Stimulated activated naive B cell treated with anti-CD40 and anti-IgM and Interleukin-4, amounts not matched to agents 10 μg/mL and 1 μg/mL and 100 μg/mL, for 72 hours (primary cell): ENCODE measurements around the gene CD9.

Experiments
- ATAC-seq, 2 donors: fragments of 150-1000 bp; cut with Tn5 transposase; replicated peaks; 2 replicates each; pipeline ENCODE4 v1.10.0; 2021; ENCODE audit warnings: moderate library complexity in 1 of 2
- DNase-seq: peaks from one replicate; pipeline ENCODE4 v3.0.0; 2021
- H3K27ac Mint-ChIP-seq: one replicate; pipeline ENCODE4 v1.8.0; 2022; ENCODE audit warnings: mild to moderate bottlenecking, mixed read lengths
- H3K27me3 Mint-ChIP-seq, 2 donors: one replicate each; pipeline ENCODE4 v1.8.0; 2022; ENCODE audit warnings: mixed read lengths in 2 of 2
- H3K36me3 Mint-ChIP-seq, 2 donors: one replicate each; pipeline ENCODE4 v1.8.0; 2022; ENCODE audit warnings: mixed read lengths in 2 of 2, mild to moderate bottlenecking in 1 of 2
- H3K4me1 Mint-ChIP-seq, 2 donors: one replicate each; pipeline ENCODE4 v1.8.0; 2022; ENCODE audit warnings: mixed read lengths in 2 of 2, mild to moderate bottlenecking in 1 of 2
- H3K4me3 Mint-ChIP-seq, 2 donors: one replicate each; pipeline ENCODE4 v1.8.0; 2022; ENCODE audit warnings: mild to moderate bottlenecking in 2 of 2, mixed read lengths in 2 of 2, moderate library complexity in 1 of 2
- H3K9me3 Mint-ChIP-seq, 2 donors: one replicate each; pipeline ENCODE4 v1.8.0; 2022; ENCODE audit warnings: mixed read lengths in 2 of 2, mild to moderate bottlenecking in 1 of 2

Gene CD9

DNA sequence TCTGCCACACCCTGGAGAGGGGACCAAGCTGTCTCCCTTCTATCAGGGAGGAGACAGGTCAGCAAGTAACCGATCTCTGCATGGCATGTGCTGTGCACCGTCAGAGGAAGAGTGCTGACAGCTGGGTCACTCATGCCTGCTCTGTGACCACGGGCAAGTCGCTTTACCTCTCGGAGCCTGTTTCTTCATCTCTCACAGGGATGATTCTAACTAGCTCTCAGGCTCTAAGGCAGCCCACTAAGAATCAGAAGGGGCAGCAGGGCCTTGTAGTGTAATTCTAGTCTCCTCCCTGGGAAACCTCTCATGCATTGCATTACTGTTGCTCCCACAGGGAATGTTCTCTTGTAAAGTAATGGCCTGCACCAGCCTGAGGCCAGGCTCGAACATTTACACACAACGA lies 11.9 kb downstream of the CD9 start:
- Mint-ChIP-seq H3K27me3 (no peaks in the 10 kb centered on the region), H3K27ac (no peak overlapping the region), H3K36me3 (peaks cover 4 to 6% of the 10 kb centered on the region in 2 donors), H3K4me1 (peaks cover 27 to 81% of the 10 kb centered on the region in 2 donors), H3K4me3 (no peak overlapping the region), H3K9me3 (no peaks in the 10 kb centered on the region)
- ATAC-seq = peak in 1 of 2 donors; percentile 25
- no peak for DNase-seq

DNA sequence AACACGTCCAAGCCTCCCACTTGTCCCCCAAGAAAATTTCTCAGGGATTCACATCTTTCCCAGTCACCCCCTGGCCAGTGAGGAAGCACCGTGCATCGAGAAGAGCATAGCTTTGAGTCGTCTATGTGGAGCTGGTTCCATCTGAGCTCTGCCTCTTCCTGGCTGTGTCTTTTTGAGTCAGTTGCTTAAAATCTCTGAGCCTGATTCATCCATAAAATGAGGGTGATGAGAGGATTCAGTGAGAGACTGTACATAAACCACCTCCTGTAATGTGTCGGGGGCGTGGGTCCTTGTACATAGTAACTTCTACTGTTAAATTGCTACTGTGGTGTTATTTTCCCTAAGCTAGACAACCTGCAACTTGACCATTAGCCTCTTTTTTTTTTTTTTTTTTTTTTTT lies 13.8 kb downstream of the CD9 start:
- Mint-ChIP-seq H3K27ac (no peak overlapping the region), H3K9me3 (no peaks in the 10 kb centered on the region), H3K36me3 (peaks cover 0 to 11% of the 10 kb centered on the region in 2 donors), H3K4me1 (peaks cover 32 to 90% of the 10 kb centered on the region in 2 donors), H3K27me3 (no peaks in the 10 kb centered on the region), H3K4me3 (no peak overlapping the region)
- DNase-seq (no peak), ATAC-seq (no peak)

DNA sequence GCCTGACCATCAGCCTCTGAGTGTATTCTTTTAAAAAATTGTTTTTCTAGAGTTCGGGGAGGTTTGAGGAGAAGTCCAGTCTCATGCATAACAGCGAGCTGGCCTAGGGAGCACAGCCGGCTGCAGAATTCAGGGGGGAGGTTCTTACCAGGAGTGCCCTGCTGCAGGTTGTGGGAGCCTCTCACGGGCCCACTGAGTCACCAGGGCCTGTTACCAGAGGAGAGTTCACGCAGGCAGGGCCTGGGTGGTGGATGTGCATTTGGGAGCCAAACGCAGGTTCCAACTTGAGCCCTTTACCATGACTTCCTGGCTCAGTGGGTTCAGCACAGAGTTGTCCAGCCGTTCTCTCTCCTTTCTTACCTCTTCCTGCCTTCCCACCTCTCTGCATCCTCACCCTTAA lies 14.4 kb downstream of the CD9 start:
- Mint-ChIP-seq H3K36me3 (peaks cover 2 to 8% of the 10 kb centered on the region in 2 donors), H3K4me1 (peaks cover 30 to 87% of the 10 kb centered on the region in 2 donors), H3K27me3 (peaks cover 0 to 2% of the 10 kb centered on the region in 2 donors), H3K27ac (no peak overlapping the region), H3K4me3 (no peak overlapping the region), H3K9me3 (no peaks in the 10 kb centered on the region)
- no peak for DNase-seq
- ATAC-seq = no peak

DNA sequence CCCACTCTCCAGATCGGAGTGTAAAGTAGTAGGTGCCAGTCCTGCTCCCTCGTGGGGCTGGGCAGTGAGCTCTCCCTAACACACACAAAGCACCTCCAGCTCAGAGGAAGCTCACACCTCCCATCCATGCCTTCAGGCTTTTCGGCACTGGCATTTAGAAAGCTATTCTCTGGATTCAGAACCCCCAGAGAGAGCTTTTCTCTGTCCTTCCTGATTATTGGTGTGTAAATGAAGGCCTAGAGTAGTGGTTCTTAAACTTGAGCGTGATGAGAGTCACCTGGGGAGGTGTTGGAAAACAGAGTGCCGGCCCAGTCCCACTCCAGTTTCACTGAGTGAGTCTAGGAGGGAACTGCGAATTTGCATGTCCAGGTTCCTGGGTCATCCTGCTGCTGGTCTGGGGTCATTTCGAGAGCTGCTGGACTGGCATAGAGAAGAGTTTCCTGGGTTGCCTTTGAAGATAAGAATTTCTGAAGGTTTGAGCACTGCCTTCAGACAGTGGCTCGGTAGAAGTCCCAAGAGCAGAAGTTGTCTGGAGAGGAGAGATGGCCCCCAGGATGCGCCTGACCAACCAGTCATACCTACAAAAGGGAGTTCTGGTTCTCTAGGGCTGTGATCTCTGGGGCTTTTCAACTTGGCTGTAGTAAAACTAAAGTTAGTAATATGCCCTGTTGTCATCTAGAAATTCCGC lies 15.1 kb downstream of the CD9 start:
- peaks cover 5 to 13% of the 10 kb centered on the region in 2 donors for H3K36me3 Mint-ChIP-seq
- peaks cover 32 to 87% of the 10 kb centered on the region in 2 donors for H3K4me1 Mint-ChIP-seq

DNA sequence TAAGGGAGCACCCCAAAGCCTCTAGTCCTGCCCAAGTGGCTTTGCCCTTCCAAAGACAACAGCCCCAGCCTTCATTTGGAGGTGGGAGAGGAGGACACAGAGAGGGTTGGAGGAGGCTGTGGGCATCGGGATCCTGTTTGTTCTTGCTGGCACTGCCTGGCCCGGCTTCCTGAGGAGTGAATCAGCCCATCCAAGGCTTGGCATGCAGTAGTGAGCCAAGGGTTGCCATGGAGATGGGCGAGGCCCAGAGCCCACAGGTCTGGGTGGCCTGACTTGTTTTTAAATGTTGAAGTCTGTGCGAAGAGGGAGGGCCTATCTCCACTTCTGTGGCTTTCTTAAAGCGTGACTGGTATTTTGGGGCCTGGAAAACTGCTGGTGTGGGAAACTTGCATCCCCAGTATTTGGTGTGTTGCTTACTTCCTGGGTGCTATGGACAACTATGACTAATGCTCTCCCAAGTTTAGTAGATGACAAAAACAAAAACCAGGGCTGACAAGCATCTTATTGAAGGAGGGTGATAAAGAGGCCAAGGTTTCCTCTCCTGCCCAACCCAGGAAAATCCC lies 15.8 kb downstream of the CD9 start:
- Mint-ChIP-seq H3K4me3 (no peak overlapping the region), H3K4me1 (peaks cover 30 to 82% of the 10 kb centered on the region in 2 donors), H3K27ac (peak overlapping the region; percentile 42), H3K9me3 (no peaks in the 10 kb centered on the region), H3K36me3 (peaks cover 5 to 9% of the 10 kb centered on the region in 2 donors), H3K27me3 (peaks cover 0 to 7% of the 10 kb centered on the region in 2 donors)
- DNase-seq = no peak
- no peak for ATAC-seq

More for the DNA sequence above, 15.1 kb downstream of the CD9 start:
- Mint-ChIP-seq H3K4me3 (no peak overlapping the region), H3K27me3 (peaks cover 0 to 7% of the 10 kb centered on the region in 2 donors), H3K9me3 (no peaks in the 10 kb centered on the region), H3K27ac (peak overlapping the region; percentile 42)
- DNase-seq (no peak), ATAC-seq (no peak)

DNA sequence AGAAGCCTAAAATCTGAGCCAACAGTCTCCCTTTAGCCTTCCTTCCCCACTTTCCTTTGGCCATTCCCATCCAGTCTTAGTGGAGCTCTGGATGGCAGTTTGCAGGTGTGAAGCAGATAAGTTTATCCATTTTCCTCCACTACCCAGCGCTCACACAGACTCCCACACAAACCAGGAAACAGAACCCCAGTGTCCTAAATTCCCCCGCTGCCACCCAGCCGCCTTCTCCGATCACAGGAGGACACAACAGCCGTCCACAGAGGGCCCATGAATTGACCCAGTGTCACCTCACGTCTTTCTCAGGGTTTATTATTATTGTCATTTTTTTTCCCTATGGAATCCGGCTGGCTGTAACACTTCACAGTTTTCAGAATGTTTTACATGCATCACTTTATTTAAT lies 16.4 kb downstream of the CD9 start:
- H3K4me3 Mint-ChIP-seq = no peak overlapping the region
- no peak for DNase-seq
- H3K27me3 Mint-ChIP-seq = peaks cover 0 to 7% of the 10 kb centered on the region in 2 donors
- H3K4me1 Mint-ChIP-seq = peaks cover 25 to 76% of the 10 kb centered on the region in 2 donors
- H3K36me3 Mint-ChIP-seq = peaks cover 5 to 9% of the 10 kb centered on the region in 2 donors
- H3K9me3 Mint-ChIP-seq = no peaks in the 10 kb centered on the region
- no peak overlapping the region for H3K27ac Mint-ChIP-seq
- no peak for ATAC-seq

DNA sequence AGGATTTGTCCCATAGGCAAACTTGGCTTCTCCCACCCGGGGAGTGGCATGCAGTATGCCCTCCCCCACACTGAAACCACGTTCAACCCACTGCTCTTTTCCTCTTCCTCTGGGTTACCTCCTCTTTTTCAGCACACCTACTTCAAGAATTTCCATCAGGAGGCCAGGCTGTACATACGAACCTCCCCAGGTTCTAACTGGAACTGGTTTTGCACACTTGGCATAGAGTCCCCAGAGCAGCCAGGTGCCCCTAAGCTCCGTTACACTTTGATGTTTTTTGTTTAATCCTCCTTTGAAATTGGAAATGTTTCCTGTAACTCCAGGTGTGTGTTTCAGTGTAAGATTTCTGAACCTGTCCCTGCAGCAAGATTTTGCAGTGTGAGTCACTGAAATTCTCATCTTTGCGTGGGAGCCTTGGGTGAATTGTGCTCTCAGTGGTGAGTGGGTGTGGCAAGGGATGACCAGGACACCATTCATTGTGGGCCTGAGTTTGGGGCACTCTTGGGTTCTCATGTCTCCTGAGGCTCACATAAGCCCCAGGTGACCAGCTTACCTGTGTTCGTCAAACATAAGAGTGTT lies 18.2 kb downstream of the CD9 start:
- H3K9me3 Mint-ChIP-seq = no peaks in the 10 kb centered on the region
- no peak overlapping the region for H3K27ac Mint-ChIP-seq
- peaks cover 0 to 7% of the 10 kb centered on the region in 2 donors for H3K27me3 Mint-ChIP-seq
- peaks cover 5 to 9% of the 10 kb centered on the region in 2 donors for H3K36me3 Mint-ChIP-seq
- ATAC-seq = no peak
- no peak overlapping the region for H3K4me3 Mint-ChIP-seq
- no peak for DNase-seq
- H3K4me1 Mint-ChIP-seq = peaks cover 18 to 67% of the 10 kb centered on the region in 2 donors

DNA sequence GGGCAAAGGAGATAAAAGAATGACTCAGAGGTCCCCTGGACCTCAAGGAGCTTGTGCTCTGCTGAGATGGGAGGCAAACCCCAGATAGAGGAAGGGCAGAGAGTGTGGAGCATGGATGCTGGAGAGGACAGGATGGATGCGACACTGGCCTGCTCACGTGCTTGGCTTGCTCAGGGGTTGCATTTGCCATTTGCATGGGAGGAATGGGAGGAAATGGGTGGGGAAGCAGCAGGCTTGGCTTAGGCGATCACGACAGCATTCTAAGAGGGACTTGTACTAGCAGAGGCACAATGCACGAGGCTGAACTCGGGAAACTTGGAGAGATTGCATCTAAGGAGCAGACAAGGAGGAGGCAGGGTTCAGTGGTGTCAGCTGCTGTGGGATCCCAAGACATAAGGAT lies 19.8 kb downstream of the CD9 start:
- ATAC-seq = no peak

DNA sequence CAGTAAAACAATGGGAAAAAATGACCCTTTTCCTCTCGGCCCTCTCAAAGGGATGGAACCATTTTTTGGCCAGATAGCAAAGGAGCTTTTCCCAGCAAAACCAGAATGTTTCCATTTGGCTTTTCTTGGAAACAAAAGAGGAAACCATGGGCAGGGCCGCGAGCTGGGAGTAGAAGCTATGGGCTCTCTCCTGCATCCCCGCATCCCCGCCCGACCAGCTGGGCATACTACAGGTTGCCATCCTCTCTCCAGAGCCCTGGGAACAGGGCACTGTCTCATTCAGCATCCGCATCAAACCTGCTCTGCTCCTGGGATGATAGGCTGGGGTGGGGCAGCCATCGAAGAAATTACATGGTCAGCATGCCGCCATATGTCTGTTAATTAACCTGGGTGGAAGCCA lies 20.9 kb downstream of the CD9 start:
- Mint-ChIP-seq H3K27ac (no peak overlapping the region), H3K4me1 (peaks cover 29 to 72% of the 10 kb centered on the region in 2 donors), H3K27me3 (peaks cover 0 to 11% of the 10 kb centered on the region in 2 donors), H3K36me3 (peaks cover 5 to 9% of the 10 kb centered on the region in 2 donors), H3K9me3 (no peaks in the 10 kb centered on the region), H3K4me3 (no peak overlapping the region)
- no peak for ATAC-seq
- no peak for DNase-seq

More for the DNA sequence above, 19.8 kb downstream of the CD9 start:
- DNase-seq = no peak
- Mint-ChIP-seq H3K4me3 (no peak overlapping the region), H3K27ac (no peak overlapping the region), H3K27me3 (peaks cover 0 to 7% of the 10 kb centered on the region in 2 donors), H3K4me1 (peaks cover 25 to 72% of the 10 kb centered on the region in 2 donors), H3K36me3 (peaks cover 5 to 9% of the 10 kb centered on the region in 2 donors), H3K9me3 (no peaks in the 10 kb centered on the region)

DNA sequence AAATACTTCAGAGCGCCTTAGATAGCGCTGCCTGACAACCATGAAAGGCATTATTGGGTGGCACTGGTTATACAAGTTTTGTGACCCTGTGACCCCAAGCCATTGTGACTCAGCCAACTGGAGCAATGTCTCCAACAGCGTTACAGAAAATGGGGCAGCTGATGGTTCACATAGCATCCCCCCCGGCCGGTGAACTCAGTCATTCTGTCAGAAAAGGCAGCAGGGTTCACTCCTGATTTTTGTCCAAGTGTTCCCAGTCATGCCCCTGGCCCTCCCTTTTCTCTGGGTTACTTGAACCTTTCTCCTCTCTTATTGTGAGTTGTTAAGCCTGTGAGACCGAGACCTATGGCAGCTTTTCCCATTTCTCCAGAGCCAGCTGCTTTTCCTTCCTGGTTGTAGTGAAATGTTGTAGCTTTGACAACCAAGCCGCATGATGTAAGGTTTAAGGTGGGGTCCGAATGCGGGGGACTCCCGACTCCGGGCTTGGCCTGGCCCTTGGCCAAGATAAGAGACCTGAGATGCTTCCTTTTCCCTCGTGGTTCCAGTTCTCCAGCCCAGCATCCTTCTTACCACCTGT lies 22.0 kb downstream of the CD9 start:
- no peak overlapping the region for H3K4me3 Mint-ChIP-seq
- no peaks in the 10 kb centered on the region for H3K9me3 Mint-ChIP-seq
- DNase-seq (no peak), ATAC-seq (no peak)
- no peak overlapping the region for H3K27ac Mint-ChIP-seq
- H3K4me1 Mint-ChIP-seq = peaks cover 32 to 70% of the 10 kb centered on the region in 2 donors
- peaks cover 5 to 9% of the 10 kb centered on the region in 2 donors for H3K36me3 Mint-ChIP-seq
- peaks cover 0 to 11% of the 10 kb centered on the region in 2 donors for H3K27me3 Mint-ChIP-seq

DNA sequence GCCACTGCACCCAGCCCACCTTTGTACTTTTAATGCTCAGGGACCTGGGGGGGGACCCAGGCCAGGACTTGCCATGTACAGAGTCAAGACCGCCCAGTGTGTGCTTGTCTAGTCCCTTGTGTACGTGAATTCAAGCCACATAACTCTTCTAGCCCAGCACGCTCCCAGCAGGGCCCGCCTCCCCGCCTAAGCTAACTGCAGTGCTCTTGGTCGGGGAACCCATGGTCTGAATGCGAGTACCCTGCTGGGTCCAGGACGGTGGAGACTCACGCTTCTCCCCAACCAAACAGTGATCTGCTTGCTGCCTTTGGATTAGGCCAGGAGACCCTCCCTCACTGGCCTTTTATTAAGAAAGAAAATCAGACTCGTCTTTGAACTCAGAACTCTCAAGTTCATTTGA lies 23.3 kb downstream of the CD9 start:
- Mint-ChIP-seq H3K36me3 (peaks cover 5 to 6% of the 10 kb centered on the region in 2 donors), H3K4me3 (no peak overlapping the region), H3K27ac (no peak overlapping the region), H3K4me1 (peaks cover 29 to 60% of the 10 kb centered on the region in 2 donors), H3K27me3 (peaks cover 0 to 11% of the 10 kb centered on the region in 2 donors), H3K9me3 (no peaks in the 10 kb centered on the region)
- ATAC-seq (no peak), DNase-seq (no peak)

DNA sequence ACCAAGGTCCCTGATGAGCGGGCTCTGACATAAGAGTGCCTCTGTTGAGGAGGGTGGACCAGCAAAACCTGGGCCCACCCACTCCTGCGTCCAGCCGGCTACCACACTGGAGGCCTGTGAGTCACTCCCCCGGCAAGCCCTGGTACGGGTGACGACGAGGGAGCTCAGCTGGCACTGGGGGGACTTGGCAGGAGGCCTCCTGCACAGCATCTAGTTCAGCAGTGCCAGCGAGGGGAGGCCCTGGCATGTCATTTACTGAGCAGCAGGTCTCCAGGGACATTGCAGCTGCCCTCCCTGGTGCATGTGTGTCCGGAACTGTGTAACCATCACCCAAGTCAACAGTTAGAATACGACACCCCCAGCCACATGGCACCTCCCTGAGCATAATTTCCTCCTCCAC lies 24.4 kb downstream of the CD9 start:
- peaks cover 27 to 52% of the 10 kb centered on the region in 2 donors for H3K4me1 Mint-ChIP-seq
- no peaks in the 10 kb centered on the region for H3K9me3 Mint-ChIP-seq
- H3K27me3 Mint-ChIP-seq = peaks cover 0 to 10% of the 10 kb centered on the region in 2 donors
- peaks cover 4 to 5% of the 10 kb centered on the region in 2 donors for H3K36me3 Mint-ChIP-seq
- peak overlapping the region in 1 of 2 donors; percentile 33 for H3K4me3 Mint-ChIP-seq
- DNase-seq (peak; percentile 41), ATAC-seq (peak; percentile 93 to 94)
- no peak overlapping the region for H3K27ac Mint-ChIP-seq

DNA sequence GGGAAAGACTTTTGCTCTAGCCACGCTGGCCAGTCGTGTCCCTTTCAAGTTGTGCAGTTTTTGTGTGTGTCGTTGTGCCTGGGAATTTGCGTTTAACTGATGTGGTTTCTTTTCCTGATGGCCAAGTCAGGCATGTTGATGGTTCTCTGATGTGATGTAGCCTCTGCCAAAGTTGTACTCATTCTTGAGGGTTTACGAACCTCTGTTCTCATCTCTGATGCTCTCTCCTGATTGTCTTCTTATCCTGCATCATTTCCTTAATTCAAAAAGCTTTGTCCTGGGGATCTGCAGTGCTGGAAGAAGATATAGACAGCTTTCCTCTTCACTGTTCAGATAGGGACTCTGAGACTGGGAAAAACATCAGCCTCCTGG lies 25.4 kb downstream of the CD9 start:
- no peak for ATAC-seq
- peaks cover 23 to 50% of the 10 kb centered on the region in 2 donors for H3K4me1 Mint-ChIP-seq
- no peak overlapping the region for H3K4me3 Mint-ChIP-seq
- H3K27me3 Mint-ChIP-seq = peaks cover 0 to 4% of the 10 kb centered on the region in 2 donors
- no peak overlapping the region for H3K27ac Mint-ChIP-seq
- DNase-seq = no peak
- H3K36me3 Mint-ChIP-seq = no peaks in the 10 kb centered on the region
- H3K9me3 Mint-ChIP-seq = no peaks in the 10 kb centered on the region

DNA sequence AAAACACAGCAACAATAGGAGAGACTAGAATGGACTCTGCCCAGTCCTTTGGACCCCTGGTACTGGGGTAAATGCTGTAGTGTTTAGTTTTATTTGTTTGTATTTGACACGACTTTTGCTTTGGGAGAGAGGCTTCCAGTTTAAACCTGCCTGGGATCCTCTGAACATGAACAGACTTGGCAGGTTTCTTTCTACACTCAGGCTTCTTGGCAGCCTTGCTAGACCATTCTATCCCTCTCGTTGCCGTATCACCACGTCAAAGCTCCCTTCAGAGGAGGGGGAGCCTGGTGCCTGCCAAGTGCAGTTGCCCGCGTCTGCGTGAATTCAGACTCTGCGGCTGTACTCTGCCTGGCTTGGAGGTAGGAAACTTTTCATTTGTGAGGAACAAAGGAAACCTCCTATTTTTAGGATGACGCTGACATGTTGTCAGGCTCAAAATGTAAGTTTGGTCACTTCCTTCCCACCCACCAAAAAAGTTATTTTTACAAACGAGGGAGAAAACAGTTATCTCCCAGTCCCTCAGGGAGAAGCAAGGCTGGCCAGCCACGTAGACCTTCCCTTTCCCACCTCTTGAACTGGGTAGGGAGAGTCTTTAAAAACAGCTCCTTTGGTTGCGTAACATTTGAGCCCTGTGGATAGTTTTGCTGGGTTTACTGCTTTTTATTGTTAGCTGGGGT lies 25.9 kb downstream of the CD9 start:
- Mint-ChIP-seq H3K9me3 (no peaks in the 10 kb centered on the region), H3K27me3 (peaks cover 0 to 4% of the 10 kb centered on the region in 2 donors), H3K4me1 (peaks cover 27 to 54% of the 10 kb centered on the region in 2 donors), H3K27ac (peak overlapping the region; percentile 42), H3K4me3 (peak overlapping the region; percentile 11 to 33), H3K36me3 (no peaks in the 10 kb centered on the region)
- DNase-seq (no peak), ATAC-seq (no peak)
